Gastrocnemius medialis (tissue), 4 donors: Measurements from ENCODE around the gene AGPAT3. TPM values are rescaled to one million over a fixed set of nuclear protein-coding genes. Genes with fewer than 3 reads are reported as not detected.

ENCODE experiments used
- ATAC-seq, 2 donors: fragments of 150-250 bp; one replicate each; pipeline ENCODE4 v1.9.1; 2016
- DNase-seq, 2 donors: peaks; one replicate each; pipeline ENCODE4 v3.0.0-alpha.2; 2019
- H3K27ac ChIP-seq, 4 donors: fragments of 200-600 bp; sonication (generic); 1 replicate in 1 of 4; 2 replicates in 3 of 4; pipeline ENCODE4 v1.5.1; 2016 to 2018; ENCODE audit warnings: mild to moderate bottlenecking in 2 of 4, moderate library complexity in 1 of 4
- H3K27me3 ChIP-seq, 3 donors: fragments of 200-600 bp; sonication (generic) in 2 of 3; 1 replicate in 1 of 3; 2 replicates in 2 of 3; pipeline versions ENCODE4 v1.5.1 to v1.6.0; 2016 to 2019; ENCODE audit warnings: mild to moderate bottlenecking in 1 of 3, moderate library complexity in 1 of 3
- H3K36me3 ChIP-seq, 2 donors: fragments of 200-600 bp; sonication (generic) in 1 of 2; one replicate each; pipeline ENCODE4 v1.5.1; 2017 to 2018
- H3K4me1 ChIP-seq, 2 donors: fragments of 200-600 bp; sonication (generic) in 1 of 2; one replicate each; pipeline ENCODE4 v1.5.1; 2016 to 2017; ENCODE audit warnings: mild to moderate bottlenecking in 2 of 2
- H3K4me3 ChIP-seq, 4 donors: fragments of 200-600 bp; sonication (generic) in 3 of 4; 1 replicate in 1 of 4; 2 replicates in 3 of 4; pipeline ENCODE4 v1.5.1; 2016 to 2019; ENCODE audit warnings: mild to moderate bottlenecking in 2 of 4
- H3K9me3 ChIP-seq, 3 donors: fragments of 200-600 bp; sonication (generic) in 2 of 3; 1 replicate in 1 of 3; 2 replicates in 2 of 3; pipeline ENCODE4 v1.5.1; 2016 to 2019
- POLR2A ChIP-seq, 2 donors: fragments of 450-650 bp; IDR thresholded peaks; one replicate each; pipeline ENCODE4 v1.6.1; 2017; ENCODE audit warnings: antibody characterized with exemption in 2 of 2, mild to moderate bottlenecking in 2 of 2, moderate library complexity in 2 of 2
- in situ Hi-C, 4 donors: fragments of 200-750 bp; cut with MboI; loops; one replicate each; pipeline versions ENCODE4 v1.15.0 to v1.8.0; 2017; ENCODE audit warnings: low sequenced_read_pairs in 4 of 4
- intact Hi-C: fragments of 100-400 bp; cut with DNase I; formaldehyde crosslinking; loops from one replicate; pipeline ENCODE4 v1.15.1; 2023; ENCODE audit warnings: low total_unique reads
- total RNA-seq, 4 donors: library from RNA; depleted of rRNA; stranded (reverse); fragments of >200 nt; gene quantifications; one replicate each; pipeline versions ENCODE4 v1.1.0 to v1.2.3, GENCODE V29; 2016
- TF ChIP-seq, protein P1 (sequence below), 5 experiments: fragments of 450-650 bp in 3 of 5; fragments of 200-600 bp in 2 of 5; sonication (generic) in 2 of 5; IDR thresholded peaks in 4 of 5; conservative IDR thresholded peaks in 1 of 5; 1 replicate in 4 of 5; 2 replicates in 1 of 5; pipeline ENCODE4 v1.5.1; 2016 to 2019; ENCODE audit warnings: antibody characterized with exemption in 5 of 5, mild to moderate bottlenecking in 3 of 5, moderate library complexity in 3 of 5

AGPAT3 gene
- total RNA-seq, 4 donors from 2014 or later: 44.2 to 102 (median 59.3) TPM

DNA sequence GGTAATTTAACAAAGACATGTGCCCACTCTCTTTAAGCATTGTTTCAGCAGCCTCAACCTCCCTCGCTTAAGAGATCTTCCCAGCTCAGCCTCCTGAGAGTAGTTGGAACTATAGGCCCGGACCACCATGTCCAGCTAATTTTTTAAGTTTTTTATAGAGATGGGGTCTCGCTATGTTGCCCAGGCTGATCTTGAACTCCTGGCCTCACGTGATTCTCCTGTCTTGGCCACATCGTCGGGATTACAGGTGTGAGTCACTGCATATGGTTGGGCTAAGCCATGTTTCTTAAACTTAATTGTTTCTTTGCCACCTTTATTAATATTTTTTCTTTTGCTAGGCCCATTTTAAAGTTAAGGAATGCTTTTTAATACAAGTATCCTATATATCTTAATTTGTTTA lies 18.6 kb upstream of the AGPAT3 start:
- H3K27me3 ChIP-seq: no peaks in the 10 kb centered on the region
- no peak overlapping the region for H3K4me3 ChIP-seq
- intact Hi-C loops: no loop called here
- H3K27ac ChIP-seq: no peak overlapping the region
- DNase-seq (no peak), ATAC-seq (no peak)
- in situ Hi-C loops: loop anchor here in 1 of 4 donors (25.0 kb wide), 1 partner anchor 91 kb away; no protein-coding TSS in a partner anchor
- no peaks in the 10 kb centered on the region for H3K36me3 ChIP-seq
- no peaks in the 10 kb centered on the region for H3K9me3 ChIP-seq
- no peak for TF ChIP-seq POLR2A (IDR thresholded peaks at IDR 0.05)
- TF ChIP-seq, protein P1, sequence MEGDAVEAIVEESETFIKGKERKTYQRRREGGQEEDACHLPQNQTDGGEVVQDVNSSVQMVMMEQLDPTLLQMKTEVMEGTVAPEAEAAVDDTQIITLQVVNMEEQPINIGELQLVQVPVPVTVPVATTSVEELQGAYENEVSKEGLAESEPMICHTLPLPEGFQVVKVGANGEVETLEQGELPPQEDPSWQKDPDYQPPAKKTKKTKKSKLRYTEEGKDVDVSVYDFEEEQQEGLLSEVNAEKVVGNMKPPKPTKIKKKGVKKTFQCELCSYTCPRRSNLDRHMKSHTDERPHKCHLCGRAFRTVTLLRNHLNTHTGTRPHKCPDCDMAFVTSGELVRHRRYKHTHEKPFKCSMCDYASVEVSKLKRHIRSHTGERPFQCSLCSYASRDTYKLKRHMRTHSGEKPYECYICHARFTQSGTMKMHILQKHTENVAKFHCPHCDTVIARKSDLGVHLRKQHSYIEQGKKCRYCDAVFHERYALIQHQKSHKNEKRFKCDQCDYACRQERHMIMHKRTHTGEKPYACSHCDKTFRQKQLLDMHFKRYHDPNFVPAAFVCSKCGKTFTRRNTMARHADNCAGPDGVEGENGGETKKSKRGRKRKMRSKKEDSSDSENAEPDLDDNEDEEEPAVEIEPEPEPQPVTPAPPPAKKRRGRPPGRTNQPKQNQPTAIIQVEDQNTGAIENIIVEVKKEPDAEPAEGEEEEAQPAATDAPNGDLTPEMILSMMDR (IDR thresholded peaks at IDR 0.05 in 4 of 5, conservative IDR thresholded peaks at IDR 0.05 in 1 of 5): no peak
- H3K4me1 ChIP-seq: no peaks in the 10 kb centered on the region

DNA sequence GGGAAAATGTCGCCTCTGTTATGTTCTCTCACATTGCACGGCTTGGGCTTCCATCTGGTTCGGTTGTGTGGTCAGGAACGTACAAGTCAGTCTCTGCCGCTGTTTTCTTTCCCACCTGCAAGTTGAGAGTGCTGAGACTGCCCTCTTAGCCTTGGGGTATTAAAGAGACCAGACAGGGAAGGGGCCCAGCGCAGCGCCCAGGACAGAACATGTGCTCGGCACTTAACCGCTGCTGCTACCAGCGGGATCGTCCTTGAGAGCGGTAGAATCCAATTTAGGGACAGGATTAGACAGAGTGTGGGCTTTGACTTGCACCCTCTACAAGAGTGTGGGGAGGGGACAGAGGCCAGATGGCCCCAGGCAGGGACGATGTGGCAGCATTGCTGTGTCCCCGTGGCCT lies 17.7 kb upstream of the AGPAT3 start:
- Histone ChIP-seq H3K4me3 (no peak overlapping the region), H3K36me3 (no peaks in the 10 kb centered on the region), H3K27me3 (no peaks in the 10 kb centered on the region), H3K4me1 (no peaks in the 10 kb centered on the region), H3K27ac (no peak overlapping the region), H3K9me3 (no peaks in the 10 kb centered on the region)
- intact Hi-C loops: no loop called here
- ATAC-seq: no peak
- TF ChIP-seq, protein P1 (IDR thresholded peaks at IDR 0.05 in 4 of 5, conservative IDR thresholded peaks at IDR 0.05 in 1 of 5): no peak
- TF ChIP-seq POLR2A (IDR thresholded peaks at IDR 0.05): no peak
- in situ Hi-C loops: loop anchor here in 1 of 4 donors (25.0 kb wide), 1 partner anchor 90 kb away; no protein-coding TSS in a partner anchor
- no peak for DNase-seq

DNA sequence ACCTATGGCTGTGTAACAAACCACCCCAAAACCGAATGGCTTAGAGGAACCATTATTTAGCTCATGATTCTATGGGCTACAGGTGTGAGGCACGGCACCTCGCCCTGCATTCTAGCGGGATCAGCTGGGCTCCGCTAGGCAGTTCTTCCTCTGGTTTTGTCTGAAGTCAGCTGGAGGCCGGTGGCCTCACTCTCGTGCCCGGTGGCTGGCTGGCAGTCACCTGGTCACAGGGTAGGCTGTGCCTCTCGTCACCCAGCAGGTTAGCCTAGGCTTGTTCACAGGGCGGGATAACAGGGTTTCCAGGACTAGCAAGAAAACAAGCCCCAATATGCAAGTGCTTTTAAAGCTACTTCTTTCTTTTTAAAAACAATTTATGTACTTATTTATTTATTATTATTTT lies 16.3 kb upstream of the AGPAT3 start:
- intact Hi-C loops: no loop called here
- no peak overlapping the region for H3K4me3 ChIP-seq
- DNase-seq (no peak), ATAC-seq (no peak)
- H3K27me3 ChIP-seq: no peaks in the 10 kb centered on the region
- H3K27ac ChIP-seq: no peak overlapping the region
- no peaks in the 10 kb centered on the region for H3K36me3 ChIP-seq
- in situ Hi-C loops: loop anchor here in 1 of 4 donors (25.0 kb wide), 1 partner anchor 89 kb away; no protein-coding TSS in a partner anchor
- no peaks in the 10 kb centered on the region for H3K4me1 ChIP-seq
- TF ChIP-seq, protein P1 (IDR thresholded peaks at IDR 0.05 in 4 of 5, conservative IDR thresholded peaks at IDR 0.05 in 1 of 5): no peak
- H3K9me3 ChIP-seq: no peaks in the 10 kb centered on the region

DNA sequence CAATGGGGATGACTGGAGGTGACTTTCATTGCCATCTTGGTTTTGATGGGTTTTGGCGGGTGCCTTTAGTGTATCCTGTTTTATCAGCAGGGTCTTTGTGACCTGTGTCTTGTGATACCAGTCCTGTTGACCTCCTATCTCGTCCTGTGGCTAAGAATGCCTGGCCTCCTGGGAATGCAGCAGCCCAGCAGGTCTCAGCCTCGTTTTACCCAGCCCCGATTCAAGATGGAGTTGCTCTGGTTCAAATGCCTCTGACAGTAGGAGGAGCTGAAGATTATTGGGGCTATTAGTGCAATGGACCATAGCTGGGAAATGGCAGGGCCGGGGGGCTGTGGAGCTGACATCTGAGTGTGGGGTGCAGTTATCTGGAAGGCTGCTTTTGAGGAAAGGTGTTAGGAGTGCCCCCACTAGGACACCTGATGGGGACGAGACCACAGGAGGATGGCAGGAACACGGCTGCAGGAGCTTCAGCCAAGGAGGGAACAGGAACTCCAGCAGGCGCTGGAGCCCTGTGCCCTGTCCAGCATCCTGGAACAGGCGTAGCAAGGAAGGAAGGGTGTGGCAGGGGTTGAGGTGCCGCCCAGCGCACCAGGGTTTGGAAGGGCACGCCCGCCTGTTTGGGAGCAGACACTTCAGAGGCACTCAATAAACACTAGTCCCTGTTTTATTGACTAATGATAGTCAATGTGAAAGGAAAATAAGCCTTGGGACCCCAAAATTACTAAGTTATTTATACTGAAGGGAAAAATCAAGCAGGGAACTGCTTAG lies 15.3 kb upstream of the AGPAT3 start:
- no peaks in the 10 kb centered on the region for H3K27me3 ChIP-seq
- DNase-seq (no peak), ATAC-seq (no peak)
- in situ Hi-C loops: loop anchor here in 1 of 4 donors (25.0 kb wide), 1 partner anchor 88 kb away; no protein-coding TSS in a partner anchor
- no peaks in the 10 kb centered on the region for H3K9me3 ChIP-seq
- no peaks in the 10 kb centered on the region for H3K36me3 ChIP-seq
- H3K27ac ChIP-seq: no peak overlapping the region
- H3K4me3 ChIP-seq: no peak overlapping the region
- TF ChIP-seq, protein P1 (IDR thresholded peaks at IDR 0.05 in 4 of 5, conservative IDR thresholded peaks at IDR 0.05 in 1 of 5): no peak
- TF ChIP-seq POLR2A (IDR thresholded peaks at IDR 0.05): no peak
- no peaks in the 10 kb centered on the region for H3K4me1 ChIP-seq
- intact Hi-C loops: no loop called here
